Spleen (tissue), 11 donors: ENCODE measurements around the gene FOXP1. TPM values are rescaled to one million over a fixed set of nuclear protein-coding genes. Genes with fewer than 3 reads are reported as not detected.

Experiments
- DNase-seq: peaks from one replicate; pipeline ENCODE4 v3.0.0-alpha.2; 2020
- H3K27ac ChIP-seq, 8 donors: fragments of 200-600 bp; sonication (generic) in 7 of 8; 1 replicate in 4 of 8; 2 replicates in 4 of 8; pipeline versions ENCODE4 v1.5.0 to v1.8.0; 2016 to 2021; ENCODE audit warnings: inconsistent platforms in 4 of 8, mild to moderate bottlenecking in 4 of 8, moderate library complexity in 1 of 8
- H3K27me3 ChIP-seq, 7 donors: fragments of 200-600 bp; sonication (generic) in 6 of 7; replicated peaks in 1 of 7; 1 replicate in 4 of 7; 2 replicates in 3 of 7; pipeline versions ENCODE4 v1.5.0 to v1.8.0; 2016 to 2021; ENCODE audit warnings: inconsistent platforms in 3 of 7, mild to moderate bottlenecking in 1 of 7
- H3K36me3 ChIP-seq, 6 donors: fragments of 200-600 bp; sonication (generic) in 5 of 6; 1 replicate in 4 of 6; 2 replicates in 2 of 6; pipeline versions ENCODE4 v1.5.0 to v1.8.0; 2016 to 2021; ENCODE audit warnings: inconsistent platforms in 2 of 6
- H3K4me1 ChIP-seq, 6 donors: fragments of 200-600 bp; sonication (generic) in 5 of 6; 1 replicate in 3 of 6; 2 replicates in 3 of 6; pipeline versions ENCODE4 v1.5.0 to v1.8.0; 2016 to 2021; ENCODE audit warnings: inconsistent platforms in 3 of 6
- H3K4me3 ChIP-seq, 8 donors: fragments of 200-600 bp; sonication (generic) in 7 of 8; 1 replicate in 4 of 8; 2 replicates in 4 of 8; pipeline versions ENCODE4 v1.5.0 to v1.8.0; 2016 to 2021; ENCODE audit warnings: inconsistent platforms in 4 of 8, mild to moderate bottlenecking in 4 of 8, moderate library complexity in 2 of 8
- H3K9me3 ChIP-seq, 8 donors: fragments of 200-600 bp; sonication (generic) in 7 of 8; 1 replicate in 4 of 8; 2 replicates in 4 of 8; pipeline versions ENCODE4 v1.5.0 to v1.8.0; 2016 to 2021; ENCODE audit warnings: inconsistent platforms in 4 of 8
- POLR2A ChIP-seq, 3 donors: fragments of 450-650 bp; IDR thresholded peaks; one replicate each; pipeline ENCODE4 v1.5.1; 2017; ENCODE audit warnings: antibody characterized with exemption in 3 of 3, mild to moderate bottlenecking in 1 of 3
- POLR2AphosphoS5 ChIP-seq, 3 donors: sonication (generic); formaldehyde crosslinking; IDR thresholded peaks; one replicate each; pipeline ENCODE4 v1.5.1; 2017; ENCODE audit warnings: antibody characterized with exemption in 3 of 3
- WGBS, 5 donors: extraction: QIAGEN DNeasy Blood & Tissue Kit in 3 of 5; methylation state at CpG; one replicate each; pipeline versions ENCODE4 v1.1.5 to v1.1.7; 2013 to 2018; 5-methylcytosine and 5-hydroxymethylcytosine counted together
- intact Hi-C: fragments of 100-400 bp; cut with DNase I; formaldehyde crosslinking; loops from one replicate; pipeline ENCODE4 v1.15.0; 2023; ENCODE audit warnings: low total_unique reads
- polyA plus RNA-seq, 3 donors: library from polyadenylated mRNA; stranded (reverse); fragments of 200-250 nt; gene quantifications; one replicate each; pipeline ENCODE4 v1.2.1, GENCODE V29; 2013
- total RNA-seq, 7 donors: library from RNA; depleted of rRNA in 3 of 7; stranded (reverse); fragments of >200 nt in 3 of 7; fragmentation: NEBNext Ultra II Directional in 4 of 7; extraction: Animal tissue kit (Norgen Biotek cat#: 25700) in 4 of 7; gene quantifications; one replicate each; pipeline versions ENCODE4 v1.1.0 to v1.2.1, GENCODE V29; 2016 to 2021
- TF ChIP-seq, protein P1 (sequence below), 11 experiments: fragments of 200-600 bp in 7 of 11; fragments of 450-650 bp in 4 of 11; sonication (generic) in 4 of 11; IDR thresholded peaks in 8 of 11; conservative IDR thresholded peaks in 3 of 11; 1 replicate in 7 of 11; 2 replicates in 4 of 11; pipeline versions ENCODE4 v1.4.0 to v1.8.0; 2016 to 2021; ENCODE audit warnings: antibody characterized with exemption in 11 of 11, inconsistent platforms in 4 of 11, mild to moderate bottlenecking in 1 of 11
- donor health status: healthy with polysubstance abuse.
- donor health status: DM: no; HTN: no; CAD: no; lungs with moderate emphysema.
- donor health status: DM: no; HTN: no; CAD: no.
- donor health status: Bipolar disorder and iron deficiency.
- donor health status: healthy.
- donor health status: DM: no; HTN: no; CAD: no.
- donor health status: DM: yes; HTN: yes; CAD: no.

Gene FOXP1
- total and polyA plus RNA-seq, 10 donors: 11.1 to 202 (median 153) TPM

DNA sequence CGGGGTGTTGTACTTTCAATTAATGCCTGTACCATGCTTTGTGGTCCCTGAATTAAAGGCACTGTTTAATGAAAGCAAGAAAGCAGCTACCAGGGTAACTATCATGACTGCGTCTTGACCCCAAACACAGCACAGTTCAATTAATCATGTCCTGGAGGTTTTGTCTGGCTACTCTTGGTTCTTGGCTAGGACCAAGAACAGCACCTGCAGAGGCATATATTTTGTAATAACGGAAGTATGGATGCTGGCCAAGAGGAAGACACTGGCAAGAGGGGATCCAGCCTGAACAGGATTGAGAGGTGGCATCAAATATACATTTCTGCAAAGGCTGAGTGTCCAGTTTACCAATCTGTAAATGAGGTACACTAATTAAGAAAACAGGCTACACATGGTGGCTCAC is 119.9 kb downstream of the FOXP1 start:
- H3K27ac ChIP-seq: no peak overlapping the region
- no peak overlapping the region for H3K4me3 ChIP-seq
- WGBS, 5 donors: 68 to 90% (median 71%) methylated on average over 3 of the region's 3 CpGs
- H3K4me1 ChIP-seq: peaks cover 0 to 46% (median 17%) of the 10 kb centered on the region in 6 donors
- H3K9me3 ChIP-seq: no peaks in the 10 kb centered on the region
- TF ChIP-seq, protein P1, sequence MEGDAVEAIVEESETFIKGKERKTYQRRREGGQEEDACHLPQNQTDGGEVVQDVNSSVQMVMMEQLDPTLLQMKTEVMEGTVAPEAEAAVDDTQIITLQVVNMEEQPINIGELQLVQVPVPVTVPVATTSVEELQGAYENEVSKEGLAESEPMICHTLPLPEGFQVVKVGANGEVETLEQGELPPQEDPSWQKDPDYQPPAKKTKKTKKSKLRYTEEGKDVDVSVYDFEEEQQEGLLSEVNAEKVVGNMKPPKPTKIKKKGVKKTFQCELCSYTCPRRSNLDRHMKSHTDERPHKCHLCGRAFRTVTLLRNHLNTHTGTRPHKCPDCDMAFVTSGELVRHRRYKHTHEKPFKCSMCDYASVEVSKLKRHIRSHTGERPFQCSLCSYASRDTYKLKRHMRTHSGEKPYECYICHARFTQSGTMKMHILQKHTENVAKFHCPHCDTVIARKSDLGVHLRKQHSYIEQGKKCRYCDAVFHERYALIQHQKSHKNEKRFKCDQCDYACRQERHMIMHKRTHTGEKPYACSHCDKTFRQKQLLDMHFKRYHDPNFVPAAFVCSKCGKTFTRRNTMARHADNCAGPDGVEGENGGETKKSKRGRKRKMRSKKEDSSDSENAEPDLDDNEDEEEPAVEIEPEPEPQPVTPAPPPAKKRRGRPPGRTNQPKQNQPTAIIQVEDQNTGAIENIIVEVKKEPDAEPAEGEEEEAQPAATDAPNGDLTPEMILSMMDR (IDR thresholded peaks at IDR 0.05 in 8 of 11, conservative IDR thresholded peaks at IDR 0.05 in 3 of 11): no peak
- TF ChIP-seq POLR2AphosphoS5 (IDR thresholded peaks at IDR 0.05) (no peak), POLR2A (IDR thresholded peaks at IDR 0.05) (no peak)
- intact Hi-C loops: no loop called here
- H3K36me3 ChIP-seq: no peaks in the 10 kb centered on the region
- DNase-seq: no peak
- H3K27me3 ChIP-seq: no peaks in the 10 kb centered on the region

DNA sequence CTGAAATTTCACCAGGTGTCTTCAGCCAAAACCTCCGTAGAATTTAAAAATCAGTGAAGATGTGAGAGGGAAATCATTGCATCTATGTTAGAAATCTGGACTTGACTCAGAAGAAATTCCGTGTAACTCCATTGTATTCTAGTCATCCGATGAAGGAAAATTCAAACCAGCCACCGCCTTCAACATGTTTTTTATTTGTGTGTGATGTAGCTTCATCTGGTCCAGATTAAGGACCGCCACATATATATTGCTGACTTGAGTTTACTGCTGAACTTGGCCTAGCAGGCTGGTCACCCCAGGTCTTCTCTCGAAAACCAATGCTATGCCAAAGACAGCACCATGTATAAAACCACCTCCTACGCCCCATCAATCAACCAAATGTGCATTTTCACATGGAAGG is 120.9 kb downstream of the FOXP1 start:
- H3K27ac ChIP-seq: no peak overlapping the region
- intact Hi-C loops: no loop called here
- peaks cover 0 to 53% (median 22%) of the 10 kb centered on the region in 6 donors for H3K4me1 ChIP-seq
- H3K4me3 ChIP-seq: no peak overlapping the region
- H3K36me3 ChIP-seq: no peaks in the 10 kb centered on the region
- 92 to 96% (median 95%) methylated on average over 7 of the region's 7 CpGs for WGBS, 5 donors
- no peak for TF ChIP-seq POLR2AphosphoS5 (IDR thresholded peaks at IDR 0.05)
- TF ChIP-seq, protein P1 (IDR thresholded peaks at IDR 0.05 in 8 of 11, conservative IDR thresholded peaks at IDR 0.05 in 3 of 11): no peak
- no peak for TF ChIP-seq POLR2A (IDR thresholded peaks at IDR 0.05)
- no peaks in the 10 kb centered on the region for H3K9me3 ChIP-seq
- H3K27me3 ChIP-seq: no peaks in the 10 kb centered on the region
- DNase-seq: no peak

DNA sequence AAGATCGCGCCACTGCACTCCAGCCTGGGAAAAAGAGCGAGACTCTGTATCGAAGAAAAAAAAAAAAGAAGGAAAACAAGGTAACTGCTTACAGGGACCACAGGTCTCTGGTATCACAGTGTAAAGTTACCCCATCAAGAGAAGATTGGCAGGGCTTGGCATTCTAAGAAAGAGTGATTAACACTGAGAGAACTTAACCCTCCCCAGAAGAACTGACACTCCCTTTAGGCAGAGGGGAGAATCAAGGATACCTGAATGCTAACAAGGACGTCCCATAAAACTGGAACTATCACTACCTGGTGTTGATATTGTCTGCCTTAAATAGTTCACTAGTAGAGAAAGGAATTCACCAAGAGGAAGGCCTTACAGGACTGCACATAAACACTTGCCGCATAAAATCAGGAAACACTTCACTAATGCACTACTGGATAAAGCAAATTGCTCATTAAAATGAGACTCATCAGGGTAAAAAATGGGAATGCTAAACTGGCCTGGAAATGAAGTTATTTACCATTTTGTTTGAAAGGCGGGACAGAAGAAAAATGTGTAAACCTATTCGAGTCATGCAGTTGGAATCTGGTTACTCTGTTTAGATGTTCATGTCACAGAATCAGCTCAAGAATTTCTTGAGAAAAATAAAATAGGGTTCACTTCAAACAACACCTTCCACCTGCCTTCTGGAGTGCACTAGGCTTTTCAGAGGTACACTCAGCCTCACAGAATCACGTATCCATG is 121.6 kb downstream of the FOXP1 start:
- intact Hi-C loops: no loop called here
- WGBS, 5 donors: 90 to 97% (median 93%) methylated on average over 9 of the region's 9 CpGs
- H3K27ac ChIP-seq: no peak overlapping the region

DNA sequence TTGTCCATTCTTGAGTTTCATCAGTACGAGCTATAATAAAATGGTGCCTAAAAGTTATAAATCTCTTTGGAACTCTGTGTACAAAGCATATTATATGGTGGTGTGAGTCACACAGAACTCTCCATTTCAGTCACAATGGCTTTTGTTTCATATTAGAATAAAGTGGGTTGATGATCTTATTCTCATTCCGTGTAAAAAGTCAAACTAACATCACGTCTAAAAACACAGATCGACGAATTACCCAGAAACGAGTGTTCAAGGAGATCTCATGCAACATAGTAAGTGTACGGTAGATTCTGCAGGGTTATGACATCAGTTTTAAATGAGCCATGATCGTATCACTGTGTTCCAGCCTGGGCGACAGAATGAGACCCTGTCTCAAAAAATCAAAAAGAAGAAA is 122.4 kb downstream of the FOXP1 start:
- TF ChIP-seq POLR2AphosphoS5 (IDR thresholded peaks at IDR 0.05): no peak
- no peak for TF ChIP-seq POLR2A (IDR thresholded peaks at IDR 0.05)
- TF ChIP-seq, protein P1 (IDR thresholded peaks at IDR 0.05 in 8 of 11, conservative IDR thresholded peaks at IDR 0.05 in 3 of 11): no peak
- Histone ChIP-seq H3K9me3 (no peaks in the 10 kb centered on the region), H3K4me3 (no peak overlapping the region), H3K4me1 (peaks cover 10 to 61% (median 36%) of the 10 kb centered on the region in 6 donors), H3K27me3 (no peaks in the 10 kb centered on the region), H3K36me3 (no peaks in the 10 kb centered on the region), H3K27ac (no peak overlapping the region)
- no peak for DNase-seq
- intact Hi-C loops: no loop called here
- WGBS, 5 donors: 86 to 93% (median 89%) methylated on average over 9 of the region's 9 CpGs

More for the DNA sequence above, 121.6 kb downstream of the FOXP1 start:
- H3K36me3 ChIP-seq: no peaks in the 10 kb centered on the region
- TF ChIP-seq, protein P1 (IDR thresholded peaks at IDR 0.05 in 8 of 11, conservative IDR thresholded peaks at IDR 0.05 in 3 of 11): no peak
- no peak for TF ChIP-seq POLR2AphosphoS5 (IDR thresholded peaks at IDR 0.05)
- TF ChIP-seq POLR2A (IDR thresholded peaks at IDR 0.05): no peak
- H3K4me3 ChIP-seq: no peak overlapping the region
- no peaks in the 10 kb centered on the region for H3K27me3 ChIP-seq
- H3K9me3 ChIP-seq: no peaks in the 10 kb centered on the region
- DNase-seq: no peak
- H3K4me1 ChIP-seq: peaks cover 2 to 60% (median 29%) of the 10 kb centered on the region in 6 donors
